OCI-LY1 (cell line): ENCODE results near the gene MMP14.

Experiments
- H2AFZ ChIP-seq: fragments of 200-600 bp; sonication (generic), shearing (Covaris generic); 2 replicates; pipeline ENCODE4 v1.6.0; 2014; ENCODE audit warnings: antibody characterized with exemption, mild to moderate bottlenecking, low read length
- H3F3A ChIP-seq: fragments of 200-600 bp; sonication (generic), shearing (Covaris generic); 2 replicates; pipeline ENCODE4 v1.6.0; 2014; ENCODE audit warnings: mild to moderate bottlenecking, antibody characterized with exemption, low read length, moderate library complexity; ENCODE audit not compliant: insufficient read depth
- H3K27ac ChIP-seq: fragments of 200-600 bp; sonication (generic); 2 replicates; pipeline ENCODE4 v1.5.1; 2014; ENCODE audit warnings: low read length, mixed run types, mild to moderate bottlenecking, low read depth; ENCODE audit not compliant: poor library complexity, severe bottlenecking
- H3K27me3 ChIP-seq: fragments of 200-600 bp; sonication (generic); 2 replicates; pipeline ENCODE4 v1.6.0; 2014; ENCODE audit warnings: antibody characterized with exemption, mild to moderate bottlenecking, low read length, moderate library complexity; ENCODE audit not compliant: insufficient read depth
- H3K36me3 ChIP-seq: fragments of 200-600 bp; sonication (generic); 2 replicates; pipeline ENCODE4 v1.6.1; 2014; ENCODE audit warnings: mild to moderate bottlenecking, antibody characterized with exemption, low read length, moderate library complexity, mixed read lengths; ENCODE audit not compliant: insufficient read depth
- H3K4me1 ChIP-seq: fragments of 200-600 bp; sonication (generic); 2 replicates; pipeline ENCODE4 v1.5.1; 2014; ENCODE audit warnings: mild to moderate bottlenecking, low read length, moderate library complexity; ENCODE audit not compliant: insufficient read depth, severe bottlenecking
- H3K4me2 ChIP-seq: fragments of 200-600 bp; sonication (generic), shearing (Covaris generic); 2 replicates; pipeline ENCODE4 v1.6.1; 2014; ENCODE audit warnings: low read length
- H3K4me3 ChIP-seq: fragments of 200-600 bp; sonication (generic); 2 replicates; pipeline ENCODE4 v1.5.1; 2014; ENCODE audit warnings: low read length, low read depth, mild to moderate bottlenecking, mixed read lengths; ENCODE audit not compliant: poor library complexity, severe bottlenecking
- H3K79me2 ChIP-seq: fragments of 200-600 bp; shearing (Covaris generic); 2 replicates; pipeline ENCODE4 v1.6.1; 2016; ENCODE audit warnings: mixed run types, low read length, mixed read lengths; ENCODE audit not compliant: insufficient read depth
- H3K9ac ChIP-seq: fragments of 200-600 bp; sonication (generic), shearing (Covaris generic); 2 replicates; pipeline ENCODE4 v1.6.1; 2014; ENCODE audit warnings: mild to moderate bottlenecking, low read length, mixed read lengths
- H3K9me2 ChIP-seq: fragments of 200-600 bp; sonication (generic), shearing (Covaris generic); 2 replicates; pipeline ENCODE4 v1.6.1; 2014; ENCODE audit warnings: low read depth, mild to moderate bottlenecking, low read length, mixed read lengths
- H3K9me3 ChIP-seq: fragments of 200-600 bp; shearing (Covaris generic); 2 replicates; pipeline ENCODE4 v1.6.1; 2014; ENCODE audit warnings: low read length, mixed read lengths
- H4K20me1 ChIP-seq: fragments of 200-600 bp; sonication (generic), shearing (Covaris generic); 2 replicates; pipeline ENCODE4 v1.6.0; 2016; ENCODE audit warnings: mild to moderate bottlenecking, low read length; ENCODE audit not compliant: insufficient read depth
- EZH2 ChIP-seq: fragments of 200-600 bp; sonication (generic), shearing (Covaris generic); IDR thresholded peaks from 2 replicates; pipeline ENCODE4 v1.8.0; 2017; ENCODE audit warnings: borderline replicate concordance, mixed run types, mild to moderate bottlenecking, antibody characterized with exemption, low read length, moderate library complexity, mixed read lengths
- TF ChIP-seq, protein P1 (sequence below): fragments of 200-600 bp; sonication (generic), shearing (Covaris generic); IDR thresholded peaks from 2 replicates; pipeline ENCODE4 v1.5.1; 2017; ENCODE audit warnings: mild to moderate bottlenecking, antibody characterized with exemption, low read length, moderate library complexity, mixed read lengths

The MMP14 gene

DNA sequence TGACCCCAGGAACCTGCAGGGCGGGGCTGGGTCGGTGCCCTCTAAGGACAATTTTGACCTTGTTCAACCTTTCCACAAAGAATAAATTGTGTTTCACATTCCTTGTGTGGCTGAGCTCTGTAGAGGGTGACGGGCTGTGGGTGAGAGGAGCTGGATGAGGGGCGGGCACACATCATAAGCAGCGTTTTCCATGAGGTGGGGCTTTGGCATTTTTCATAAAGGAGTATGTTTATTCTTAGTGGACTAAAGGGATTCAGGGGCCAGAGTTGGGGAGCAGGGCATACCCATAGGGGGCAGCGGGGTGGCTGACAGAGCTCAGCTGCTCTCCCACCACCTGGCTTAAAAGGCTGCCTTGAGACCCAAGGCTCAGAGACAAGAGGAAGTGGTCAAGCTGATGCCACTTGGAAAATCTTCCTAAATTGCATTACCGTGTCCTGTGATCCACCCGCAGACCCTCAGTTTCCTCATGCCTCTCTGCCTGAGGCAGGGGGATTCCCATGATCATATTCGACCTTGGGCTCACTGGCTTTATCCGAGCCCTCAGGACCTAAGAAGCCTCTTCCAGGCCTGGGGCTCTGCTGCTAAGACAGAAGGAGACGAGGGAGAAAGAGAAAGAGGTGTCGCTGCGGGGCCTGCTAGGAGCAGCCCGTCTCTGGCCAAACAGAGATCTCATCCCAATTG, 11.4 kb downstream of the MMP14 start:
- Histone ChIP-seq H3K9me3 (no peaks in the 10 kb centered on the region), H2AFZ (no peak overlapping the region), H3K27me3 (no peaks in the 10 kb centered on the region; the same call in 1 of the 2 replicates), H3K9ac (no peak overlapping the region), H3K79me2 (no peaks in the 10 kb centered on the region), H3K4me3 (no peak overlapping the region), H4K20me1 (no peaks in the 10 kb centered on the region), H3K9me2 (no peaks in the 10 kb centered on the region), H3F3A (no peaks in the 10 kb centered on the region), H3K4me1 (no peaks in the 10 kb centered on the region), H3K36me3 (no peaks in the 10 kb centered on the region), H3K4me2 (no peak overlapping the region), H3K27ac (no peak overlapping the region)
- TF ChIP-seq, protein P1, sequence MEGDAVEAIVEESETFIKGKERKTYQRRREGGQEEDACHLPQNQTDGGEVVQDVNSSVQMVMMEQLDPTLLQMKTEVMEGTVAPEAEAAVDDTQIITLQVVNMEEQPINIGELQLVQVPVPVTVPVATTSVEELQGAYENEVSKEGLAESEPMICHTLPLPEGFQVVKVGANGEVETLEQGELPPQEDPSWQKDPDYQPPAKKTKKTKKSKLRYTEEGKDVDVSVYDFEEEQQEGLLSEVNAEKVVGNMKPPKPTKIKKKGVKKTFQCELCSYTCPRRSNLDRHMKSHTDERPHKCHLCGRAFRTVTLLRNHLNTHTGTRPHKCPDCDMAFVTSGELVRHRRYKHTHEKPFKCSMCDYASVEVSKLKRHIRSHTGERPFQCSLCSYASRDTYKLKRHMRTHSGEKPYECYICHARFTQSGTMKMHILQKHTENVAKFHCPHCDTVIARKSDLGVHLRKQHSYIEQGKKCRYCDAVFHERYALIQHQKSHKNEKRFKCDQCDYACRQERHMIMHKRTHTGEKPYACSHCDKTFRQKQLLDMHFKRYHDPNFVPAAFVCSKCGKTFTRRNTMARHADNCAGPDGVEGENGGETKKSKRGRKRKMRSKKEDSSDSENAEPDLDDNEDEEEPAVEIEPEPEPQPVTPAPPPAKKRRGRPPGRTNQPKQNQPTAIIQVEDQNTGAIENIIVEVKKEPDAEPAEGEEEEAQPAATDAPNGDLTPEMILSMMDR: no peak
- TF ChIP-seq EZH2: no peak

DNA sequence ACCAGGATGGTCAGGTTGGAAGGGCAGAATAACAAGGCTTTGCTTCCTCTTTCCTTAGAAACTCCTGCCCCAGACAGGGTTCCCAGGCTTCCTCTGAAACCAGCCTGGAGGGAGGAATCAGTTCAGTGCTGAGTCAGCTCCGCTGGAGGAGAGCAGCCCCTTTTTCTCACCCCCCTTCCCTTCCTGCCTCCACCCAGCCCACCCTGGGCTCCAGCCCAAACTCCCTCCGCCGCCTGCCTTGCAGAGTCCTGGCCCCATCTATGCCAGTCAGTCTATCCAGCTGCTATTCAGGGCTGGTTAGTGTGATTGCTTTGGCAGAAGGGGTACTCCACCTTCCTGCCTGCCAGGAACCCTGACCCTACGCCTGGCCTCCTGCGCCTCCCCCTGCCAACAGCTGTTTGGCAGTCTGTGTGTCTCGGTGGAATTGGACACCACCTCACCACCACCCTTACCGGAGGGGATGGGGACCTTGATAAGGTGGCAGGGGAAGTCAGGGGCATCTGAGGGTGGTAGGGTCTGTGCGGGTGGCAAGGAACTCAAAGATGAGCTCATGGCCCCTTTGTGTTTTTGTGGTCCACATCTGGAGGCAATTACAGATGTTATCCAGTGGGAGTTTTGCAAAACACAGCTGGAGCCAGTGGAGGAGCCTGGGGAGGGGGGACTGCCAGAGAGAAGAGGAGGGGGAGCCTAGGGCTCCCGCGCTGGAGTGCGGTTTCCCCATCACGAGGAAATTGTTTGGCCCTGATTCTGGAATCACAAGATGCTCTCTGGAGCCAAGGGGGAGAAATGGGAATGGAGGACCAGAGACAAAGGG, 12.2 kb downstream of the MMP14 start:
- Histone ChIP-seq H3K4me3 (no peak overlapping the region), H3K79me2 (no peaks in the 10 kb centered on the region), H2AFZ (no peak overlapping the region), H3K9me3 (no peaks in the 10 kb centered on the region), H3K27ac (no peak overlapping the region), H3K9ac (no peak overlapping the region), H4K20me1 (no peaks in the 10 kb centered on the region), H3K27me3 (no peaks in the 10 kb centered on the region; the same call in 1 of the 2 replicates), H3K4me1 (peaks cover 4% of the 10 kb centered on the region), H3K36me3 (no peaks in the 10 kb centered on the region), H3K4me2 (no peak overlapping the region), H3F3A (no peaks in the 10 kb centered on the region), H3K9me2 (no peaks in the 10 kb centered on the region)
- TF ChIP-seq, protein P1: no peak

DNA sequence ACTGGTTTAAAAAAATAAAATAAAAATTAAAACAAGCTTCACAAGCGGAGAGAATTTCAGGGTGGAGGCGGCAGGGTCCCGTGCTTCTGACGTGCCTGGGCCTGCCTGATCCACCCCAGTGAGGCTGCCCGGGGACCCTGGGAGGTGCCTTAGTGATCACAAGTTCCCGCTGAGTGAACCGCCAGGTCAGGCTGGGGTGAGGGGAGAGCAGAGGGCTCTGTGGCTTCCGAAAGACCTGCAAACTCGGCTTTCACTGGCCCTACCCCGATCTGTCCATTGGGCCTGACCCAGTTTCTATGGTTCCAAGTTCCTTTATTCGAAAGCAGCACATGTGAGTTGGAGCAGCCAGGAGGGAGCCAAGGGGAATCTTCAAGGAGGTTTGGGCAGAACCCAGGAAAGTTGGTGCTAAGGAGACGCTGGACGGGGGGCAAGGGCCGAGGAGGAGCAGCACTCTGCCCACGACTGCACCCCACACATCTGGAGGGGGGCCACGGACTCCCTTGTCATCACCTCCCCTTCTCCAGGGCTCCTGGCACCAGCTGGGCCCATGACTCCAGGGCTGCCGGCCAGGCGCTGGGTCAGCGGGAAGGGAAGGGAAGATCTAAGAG, 12.9 kb downstream of the MMP14 start:
- TF ChIP-seq, protein P1: no peak
- TF ChIP-seq EZH2: no peak
- H3K4me2 ChIP-seq: no peak overlapping the region
- no peaks in the 10 kb centered on the region for H3K79me2 ChIP-seq
- H3K4me1 ChIP-seq: peaks cover 4% of the 10 kb centered on the region
- H3K9ac ChIP-seq: no peak overlapping the region
- no peaks in the 10 kb centered on the region for H4K20me1 ChIP-seq
- H3K27ac ChIP-seq: no peak overlapping the region
- no peaks in the 10 kb centered on the region; the same call in 1 of the 2 replicates for H3K27me3 ChIP-seq
- no peak overlapping the region for H2AFZ ChIP-seq
- H3K9me2 ChIP-seq: no peaks in the 10 kb centered on the region
- no peak overlapping the region for H3K4me3 ChIP-seq
- H3K9me3 ChIP-seq: no peaks in the 10 kb centered on the region
- H3F3A ChIP-seq: no peaks in the 10 kb centered on the region
- H3K36me3 ChIP-seq: no peaks in the 10 kb centered on the region
